CD14-positive monocyte (primary cell): ENCODE measurements around the gene LYPD6. TPM values are rescaled to one million over a fixed set of nuclear protein-coding genes. Genes with fewer than 3 reads are reported as not detected.

ENCODE experiments used
- DNase-seq, 3 donors: peaks; one replicate each; pipeline ENCODE4 v3.0.0-alpha.2; 2011 to 2022
- H2AFZ ChIP-seq: 2 replicates; pipeline ENCODE4 v1.6.0; 2012; ENCODE audit warnings: mild to moderate bottlenecking, low read depth, low read length, inconsistent platforms; ENCODE audit not compliant: insufficient read depth, poor library complexity, severe bottlenecking
- H3K27ac ChIP-seq, 2 donors: 1 replicate in 1 of 2; 2 replicates in 1 of 2; pipeline ENCODE4 v1.5.1; 2012 to 2013; ENCODE audit warnings: low read length in 2 of 2, control low read depth in 1 of 2, inconsistent platforms in 1 of 2, low read depth in 1 of 2, mild to moderate bottlenecking in 1 of 2
- H3K27me3 ChIP-seq, 2 donors: one replicate each; pipeline versions ENCODE4 v1.6.0 to v1.6.1; 2011 to 2013; ENCODE audit warnings: low read length in 2 of 2; ENCODE audit not compliant: control insufficient read depth in 2 of 2, insufficient read depth in 2 of 2
- H3K36me3 ChIP-seq, 2 donors: replicated peaks in 1 of 2; 1 replicate in 1 of 2; 2 replicates in 1 of 2; pipeline versions ENCODE4 v1.5.1 to v1.6.1; 2012 to 2013; ENCODE audit warnings: low read length in 2 of 2, control low read depth in 1 of 2, inconsistent platforms in 1 of 2, mild to moderate bottlenecking in 1 of 2; ENCODE audit not compliant: insufficient read depth in 2 of 2, control insufficient read depth in 1 of 2
- H3K4me1 ChIP-seq, 2 donors: 1 replicate in 1 of 2; 2 replicates in 1 of 2; pipeline versions ENCODE4 v1.5.1 to v1.6.1; 2012 to 2013; ENCODE audit warnings: low read length in 2 of 2, control low read depth in 1 of 2, inconsistent platforms in 1 of 2, mild to moderate bottlenecking in 1 of 2, moderate library complexity in 1 of 2; ENCODE audit not compliant: insufficient read depth in 2 of 2, control insufficient read depth in 1 of 2
- H3K4me2 ChIP-seq: replicated peaks from 2 replicates; pipeline ENCODE3; 2012; ENCODE audit warnings: low read length, moderate library complexity, mild to moderate bottlenecking; ENCODE audit not compliant: poor library complexity, severe bottlenecking; ENCODE audit errors: extremely low read depth
- H3K4me3 ChIP-seq, 3 experiments: fragments of 200-600 bp in 1 of 3; sonication (generic) in 1 of 3; replicated peaks in 1 of 3; 1 replicate in 2 of 3; 2 replicates in 1 of 3; pipeline ENCODE4 v1.5.1; 2011 to 2013; ENCODE audit warnings: low read length in 3 of 3, mild to moderate bottlenecking in 3 of 3, control low read depth in 2 of 3, low read depth in 2 of 3, inconsistent platforms in 1 of 3, moderate library complexity in 1 of 3
- H3K79me2 ChIP-seq: 2 replicates; pipeline ENCODE4 v1.6.0; 2012; ENCODE audit warnings: mild to moderate bottlenecking, control low read depth, inconsistent platforms, low read length, moderate library complexity; ENCODE audit not compliant: insufficient read depth
- H3K9ac ChIP-seq: 2 replicates; pipeline ENCODE4 v1.6.0; 2017; ENCODE audit warnings: low read length, mild to moderate bottlenecking; ENCODE audit not compliant: insufficient read depth, poor library complexity, severe bottlenecking
- H3K9me3 ChIP-seq, 2 donors: replicated peaks in 1 of 2; 1 replicate in 1 of 2; 2 replicates in 1 of 2; pipeline versions ENCODE4 v1.5.1 to v1.6.1; 2012 to 2013; ENCODE audit warnings: low read length in 2 of 2, control low read depth in 1 of 2; ENCODE audit not compliant: control insufficient read depth in 1 of 2, insufficient read depth in 1 of 2
- H4K20me1 ChIP-seq: 2 replicates; pipeline ENCODE4 v1.6.0; 2012; ENCODE audit warnings: mild to moderate bottlenecking, low read length, control low read depth, moderate library complexity; ENCODE audit not compliant: insufficient read depth
- H3K27ac Mint-ChIP-seq, 7 donors: one replicate each; pipeline ENCODE4 v1.8.0; 2020; ENCODE audit warnings: mild to moderate bottlenecking in 7 of 7, mixed read lengths in 7 of 7, moderate library complexity in 6 of 7, inconsistent platforms in 2 of 7
- H3K27me3 Mint-ChIP-seq, 3 donors: one replicate each; pipeline ENCODE4 v1.8.0; 2021 to 2022; ENCODE audit warnings: low read depth in 3 of 3, mild to moderate bottlenecking in 3 of 3, mixed read lengths in 3 of 3, moderate library complexity in 3 of 3, inconsistent platforms in 1 of 3
- H3K36me3 Mint-ChIP-seq, 2 donors: one replicate each; pipeline ENCODE4 v1.8.0; 2020; ENCODE audit warnings: mixed read lengths in 2 of 2, inconsistent platforms in 1 of 2, mild to moderate bottlenecking in 1 of 2
- H3K4me1 Mint-ChIP-seq: one replicate; pipeline ENCODE4 v1.8.0; 2020; ENCODE audit warnings: mild to moderate bottlenecking, mixed read lengths
- H3K4me3 Mint-ChIP-seq, 2 donors: one replicate each; pipeline ENCODE4 v1.8.0; 2020; ENCODE audit warnings: mild to moderate bottlenecking in 2 of 2, mixed read lengths in 2 of 2, moderate library complexity in 1 of 2
- H3K9me3 Mint-ChIP-seq, 7 donors: one replicate each; pipeline ENCODE4 v1.8.0; 2020 to 2022; ENCODE audit warnings: mixed read lengths in 7 of 7, mild to moderate bottlenecking in 6 of 7, moderate library complexity in 6 of 7, inconsistent platforms in 2 of 7
- WGBS: methylation state at CpG from one replicate; pipeline ENCODE4 v1.1.5; 2013; ENCODE audit warnings: missing lambda C conversion rate; ENCODE audit not compliant: insufficient coverage; 5-methylcytosine and 5-hydroxymethylcytosine counted together
- intact Hi-C, 2 donors: fragments of 100-400 bp; cut with micrococcal nuclease; formaldehyde crosslinking; loops; one replicate each; pipeline versions ENCODE4 v1.15.0 to v1.15.1; 2023
- polyA plus RNA-seq, 3 donors: library from polyadenylated mRNA; depleted of rRNA in 1 of 3; unstranded in 2 of 3; stranded (reverse) in 1 of 3; fragments of 300-500 nt in 2 of 3; fragments of >200 nt in 1 of 3; fragmentation: Illumina TruSeq in 2 of 3; gene quantifications; 1 replicate in 2 of 3; 2 replicates in 1 of 3; pipeline ENCODE4 v1.2.3, GENCODE V29; 2012 to 2021
- TF ChIP-seq, protein P1 (sequence below): fragments of 200-600 bp; IDR thresholded peaks from one replicate; pipeline ENCODE4 v1.8.0; 2022; ENCODE audit warnings: antibody characterized with exemption, mild to moderate bottlenecking

Gene LYPD6
- polyA plus RNA-seq, 3 donors, result not detected

DNA sequence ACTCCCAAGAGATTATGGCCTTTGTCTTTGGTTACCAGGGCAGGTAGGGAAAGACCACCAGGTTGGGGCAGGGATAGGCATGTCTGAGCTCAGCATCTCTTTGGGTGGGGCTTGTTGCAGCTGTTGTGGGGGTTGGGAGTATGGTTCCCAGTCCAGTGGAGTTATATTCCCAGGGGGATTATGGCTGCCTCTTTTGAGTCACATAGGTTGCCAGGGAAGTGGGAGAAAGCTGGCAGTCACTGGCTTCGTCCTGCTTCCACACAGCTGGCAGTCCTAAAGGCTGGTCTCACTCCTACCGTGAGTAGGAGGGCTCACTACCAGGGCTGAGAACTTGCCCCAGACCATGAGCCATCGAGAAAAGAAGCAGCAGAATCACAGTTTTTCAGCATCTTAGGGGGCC lies 79.1 kb downstream of the LYPD6 start:
- H3K4me2 ChIP-seq, result no peak overlapping the region
- Mint-ChIP-seq H3K4me1 (no peaks in the 10 kb centered on the region), H3K27ac (peak overlapping the region in 1 of 7 donors; percentile 42), H3K4me3 (no peak overlapping the region), H3K27me3 (peaks cover 0 to 3% (median 0%) of the 10 kb centered on the region in 3 donors), H3K9me3 (peaks cover 2 to 18% (median 4%) of the 10 kb centered on the region in 7 donors), H3K36me3 (no peaks in the 10 kb centered on the region)
- DNase-seq, result no peak
- no peaks in the 10 kb centered on the region for H3K36me3 ChIP-seq
- no peaks in the 10 kb centered on the region for H3K9me3 ChIP-seq
- intact Hi-C loops, result no loop called here
- H3K4me1 ChIP-seq, result no peaks in the 10 kb centered on the region
- no peak overlapping the region for H3K27ac ChIP-seq
- H3K4me3 ChIP-seq, result no peak overlapping the region
- no peaks in the 10 kb centered on the region for H3K27me3 ChIP-seq
- H4K20me1 ChIP-seq, result no peaks in the 10 kb centered on the region
- TF ChIP-seq, protein P1, sequence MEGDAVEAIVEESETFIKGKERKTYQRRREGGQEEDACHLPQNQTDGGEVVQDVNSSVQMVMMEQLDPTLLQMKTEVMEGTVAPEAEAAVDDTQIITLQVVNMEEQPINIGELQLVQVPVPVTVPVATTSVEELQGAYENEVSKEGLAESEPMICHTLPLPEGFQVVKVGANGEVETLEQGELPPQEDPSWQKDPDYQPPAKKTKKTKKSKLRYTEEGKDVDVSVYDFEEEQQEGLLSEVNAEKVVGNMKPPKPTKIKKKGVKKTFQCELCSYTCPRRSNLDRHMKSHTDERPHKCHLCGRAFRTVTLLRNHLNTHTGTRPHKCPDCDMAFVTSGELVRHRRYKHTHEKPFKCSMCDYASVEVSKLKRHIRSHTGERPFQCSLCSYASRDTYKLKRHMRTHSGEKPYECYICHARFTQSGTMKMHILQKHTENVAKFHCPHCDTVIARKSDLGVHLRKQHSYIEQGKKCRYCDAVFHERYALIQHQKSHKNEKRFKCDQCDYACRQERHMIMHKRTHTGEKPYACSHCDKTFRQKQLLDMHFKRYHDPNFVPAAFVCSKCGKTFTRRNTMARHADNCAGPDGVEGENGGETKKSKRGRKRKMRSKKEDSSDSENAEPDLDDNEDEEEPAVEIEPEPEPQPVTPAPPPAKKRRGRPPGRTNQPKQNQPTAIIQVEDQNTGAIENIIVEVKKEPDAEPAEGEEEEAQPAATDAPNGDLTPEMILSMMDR, result no peak
- H3K79me2 ChIP-seq, result no peaks in the 10 kb centered on the region
- 80% methylated on average over 3 of the region's 3 CpGs for WGBS
- H3K9ac ChIP-seq, result no peak overlapping the region
- H2AFZ ChIP-seq, result no peak overlapping the region

DNA sequence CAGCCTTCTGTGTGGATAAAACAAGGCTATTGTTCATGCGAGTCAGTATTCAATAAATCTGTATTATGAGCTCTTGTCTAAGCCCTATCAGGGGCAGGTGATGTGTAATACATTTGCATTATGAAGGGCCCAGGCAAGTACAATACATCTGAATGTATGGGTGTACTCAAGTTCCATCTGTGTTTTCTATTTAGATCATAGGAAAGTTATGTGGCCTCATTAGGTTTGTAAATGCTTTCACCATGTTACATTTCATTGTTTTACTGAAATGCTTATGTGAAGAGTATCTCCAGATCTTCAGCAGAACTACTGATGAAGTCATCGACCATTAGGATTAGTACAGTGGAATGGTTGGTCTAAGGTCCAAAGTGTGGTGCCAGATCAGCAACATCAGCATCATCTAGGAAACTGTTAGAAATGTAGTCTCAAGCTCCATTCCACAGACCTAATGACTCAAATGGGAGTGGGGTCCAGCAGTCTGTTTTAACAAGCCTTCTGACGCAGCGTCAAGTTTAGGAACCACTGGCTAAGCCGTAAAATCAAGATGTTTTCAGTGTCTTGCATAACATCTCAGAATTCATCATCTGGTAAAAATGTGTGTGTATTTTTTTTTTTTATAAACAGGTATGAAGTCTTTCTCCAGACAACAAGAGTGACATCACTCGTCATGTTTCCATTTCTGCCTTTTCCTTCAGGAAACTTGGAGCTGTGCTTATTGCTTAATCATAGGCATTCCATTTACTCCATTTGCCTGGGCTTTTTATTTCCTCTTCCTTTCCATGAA lies 80.5 kb downstream of the LYPD6 start:
- Mint-ChIP-seq H3K4me1 (no peaks in the 10 kb centered on the region), H3K36me3 (no peaks in the 10 kb centered on the region), H3K27me3 (peaks cover 0 to 5% (median 0%) of the 10 kb centered on the region in 3 donors), H3K27ac (no peak overlapping the region), H3K9me3 (peaks cover 2 to 17% (median 5%) of the 10 kb centered on the region in 7 donors), H3K4me3 (no peak overlapping the region)
- no peaks in the 10 kb centered on the region for H3K9me3 ChIP-seq
- no peaks in the 10 kb centered on the region for H3K36me3 ChIP-seq
- H3K4me2 ChIP-seq, result no peak overlapping the region
- no peak overlapping the region for H2AFZ ChIP-seq
- intact Hi-C loops, result no loop called here
- H3K4me1 ChIP-seq, result no peaks in the 10 kb centered on the region
- WGBS, result 100% methylated on average over 4 of the region's 6 CpGs
- no peak for DNase-seq
- TF ChIP-seq, protein P1, result no peak
- H3K4me3 ChIP-seq, result no peak overlapping the region
- H3K27me3 ChIP-seq, result no peaks in the 10 kb centered on the region
- H4K20me1 ChIP-seq, result no peaks in the 10 kb centered on the region
- no peak overlapping the region for H3K27ac ChIP-seq
- H3K9ac ChIP-seq, result no peak overlapping the region
- no peaks in the 10 kb centered on the region for H3K79me2 ChIP-seq
